Kidney capillary endothelial cell (primary cell): ENCODE data around the gene PPME1.
"Not testable (repeated sequence)": the region's sequence is repeated elsewhere in the genome, so short reads cannot be mapped to it uniquely, and the experiment has no call there.

Experiments used
- DNase-seq: peaks from one replicate; pipeline ENCODE4 v3.0.0-alpha.2; 2018; ENCODE audit warnings: low spot score

The PPME1 gene

GRCh38 chr11:74170694-74171629 lies at the start of gene PPME1, which contains the start of gene C2CD3:
TSS of gene PPME1 (plus strand) at chr11:74171289. CDS start at chr11:74171422, 133 bp downstream.
TSS of gene C2CD3 (minus strand) at chr11:74171002. CDS start at chr11:74170792, 210 bp downstream.
- peak; percentile 99 for DNase-seq

GRCh38 chr11:74121804-74122203 lies 49.3 kb upstream of the PPME1 start:
- no peak for DNase-seq

GRCh38 chr11:74123008-74123448 lies 48.1 kb upstream of the PPME1 start:
- DNase-seq: no peak

- DNase-seq: not testable (repeated sequence)
These were observed 42.0 kb upstream of the PPME1 start for GRCh38 chr11:74129121-74129520.

GRCh38 chr11:74132833-74133232 lies 38.3 kb upstream of the PPME1 start:
- DNase-seq: no peak

- DNase-seq: no peak
These were observed 37.7 kb upstream of the PPME1 start for GRCh38 chr11:74133436-74133835.

- no peak for DNase-seq
These were observed 36.4 kb upstream of the PPME1 start for GRCh38 chr11:74134661-74135060.

- DNase-seq: no peak
These were observed 35.8 kb upstream of the PPME1 start for GRCh38 chr11:74135127-74135840.

- no peak for DNase-seq
These were observed 33.1 kb upstream of the PPME1 start for GRCh38 chr11:74138021-74138420.

- peak; percentile 46 for DNase-seq
These were observed 32.5 kb upstream of the PPME1 start for GRCh38 chr11:74138572-74138971.

- no peak for DNase-seq
These were observed 31.8 kb upstream of the PPME1 start for GRCh38 chr11:74139151-74139918.

GRCh38 chr11:74139919-74140431 lies 31.1 kb upstream of the PPME1 start:
- DNase-seq: not testable (repeated sequence)

GRCh38 chr11:74141241-74141695 lies 29.8 kb upstream of the PPME1 start:
- peak; percentile 23 for DNase-seq

GRCh38 chr11:74141908-74142307 lies 29.2 kb upstream of the PPME1 start:
- no peak for DNase-seq

- no peak for DNase-seq
These were observed 28.5 kb upstream of the PPME1 start for GRCh38 chr11:74142624-74143023.

GRCh38 chr11:74144592-74144991 lies 26.5 kb upstream of the PPME1 start:
- no peak for DNase-seq

GRCh38 chr11:74147199-74147929 lies 23.7 kb upstream of the PPME1 start:
- DNase-seq: no peak

GRCh38 chr11:74153224-74153623 lies 17.9 kb upstream of the PPME1 start:
- DNase-seq: no peak

GRCh38 chr11:74154620-74155281 lies 16.3 kb upstream of the PPME1 start:
- DNase-seq: no peak

GRCh38 chr11:74157169-74157568 lies 13.9 kb upstream of the PPME1 start:
- no peak for DNase-seq

- DNase-seq: no peak
These were observed 11.4 kb upstream of the PPME1 start for GRCh38 chr11:74159642-74160041.
